Activated CD8-positive, alpha-beta T cell treated with anti-CD3 and anti-CD28 coated beads for 36 hours (primary cell): Measurements from ENCODE around the gene LRRC3C. TPM values are rescaled to one million over a fixed set of nuclear protein-coding genes. Genes with fewer than 3 reads are reported as not detected.

Source experiments
- ATAC-seq: fragments of 200-7000 bp; cut with Tn5 transposase; one replicate; pipeline ENCODE4 v1.10.0; 2021; ENCODE audit warnings: mild to moderate bottlenecking, moderate library complexity
- CTCF ChIA-PET: fragments of 350-600 bp; sonication (Branson Sonifier 250); formaldehyde crosslinking; loops from one replicate; lab custom pipeline; 2021; ENCODE audit warnings: antibody characterized with exemption; lab: Charles Lee
- POLR2A ChIA-PET: fragments of 350-600 bp; sonication (Branson Sonifier 250); formaldehyde crosslinking; loops from one replicate; lab custom pipeline; 2021; ENCODE audit warnings: antibody characterized with exemption; lab: Charles Lee
- DNase-seq: peaks from one replicate; pipeline ENCODE4 v3.0.0-alpha.2; 2020
- H3K27ac Mint-ChIP-seq: one replicate; pipeline ENCODE4 v1.8.0; 2021; ENCODE audit warnings: mild to moderate bottlenecking, mixed read lengths
- H3K27me3 Mint-ChIP-seq: one replicate; pipeline ENCODE4 v1.8.0; 2021; ENCODE audit warnings: mixed read lengths
- H3K36me3 Mint-ChIP-seq: one replicate; pipeline ENCODE4 v1.8.0; 2021; ENCODE audit warnings: low read depth, mixed read lengths
- H3K4me1 Mint-ChIP-seq: one replicate; pipeline ENCODE4 v1.8.0; 2021; ENCODE audit warnings: low read depth, mixed read lengths
- H3K4me3 Mint-ChIP-seq: one replicate; pipeline ENCODE4 v1.8.0; 2021; ENCODE audit warnings: mild to moderate bottlenecking, moderate library complexity, mixed read lengths
- H3K9me3 Mint-ChIP-seq: one replicate; pipeline ENCODE4 v1.8.0; 2021; ENCODE audit warnings: mixed read lengths
- CTCF ChIP-seq: fragments of 200-600 bp; IDR thresholded peaks from one replicate; pipeline ENCODE4 v1.8.0; 2022; ENCODE audit warnings: antibody characterized with exemption, mild to moderate bottlenecking
- intact Hi-C: fragments of 100-400 bp; cut with micrococcal nuclease; formaldehyde crosslinking; loops from one replicate; pipeline ENCODE4 v1.10.0; 2022
- total RNA-seq, 2 experiments: library from RNA; stranded (reverse); gene quantifications; one replicate each; pipeline ENCODE4 v1.2.3, GENCODE V29; 2021

Gene LRRC3C
- total RNA-seq, 2 experiments from 2014 or later, result not detected

- CTCF ChIA-PET, result interaction anchor here (1.0 to 1.6 kb wide), 4 partner anchors 9 to 308 kb away, joined by 3 to 5 read pairs (median 4); no protein-coding TSS in a partner anchor
- ATAC-seq (no peak), DNase-seq (no peak)
- TF ChIP-seq CTCF, result no peak
- no peaks in the 10 kb centered on the region for H3K9me3 Mint-ChIP-seq
- intact Hi-C loops, result loop anchor here (5.0 kb wide), 1 partner anchor 173 kb away; no protein-coding TSS in a partner anchor
- POLR2A ChIA-PET, result interaction anchor here (1.0 kb wide), 1 partner anchor 14 kb away, joined by 3 read pairs; no protein-coding TSS in a partner anchor
- H3K4me1 Mint-ChIP-seq, result peaks cover 28% of the 10 kb centered on the region
- H3K4me3 Mint-ChIP-seq, result no peak overlapping the region
- no peak overlapping the region for H3K27ac Mint-ChIP-seq
- no peaks in the 10 kb centered on the region for H3K27me3 Mint-ChIP-seq
- H3K36me3 Mint-ChIP-seq, result peaks cover 6% of the 10 kb centered on the region
Observed at GRCh38 chr17:39929646-39930407, 2.3 kb downstream of the LRRC3C start.

- no peak for DNase-seq
- H3K27ac Mint-ChIP-seq, result no peak overlapping the region
- intact Hi-C loops, result no loop called here
- no peaks in the 10 kb centered on the region for H3K9me3 Mint-ChIP-seq
- H3K4me1 Mint-ChIP-seq, result peaks cover 9% of the 10 kb centered on the region
- CTCF ChIA-PET, result no interaction called here
- POLR2A ChIA-PET, result no interaction called here
- no peaks in the 10 kb centered on the region for H3K36me3 Mint-ChIP-seq
- H3K27me3 Mint-ChIP-seq, result no peaks in the 10 kb centered on the region
- ATAC-seq, result no peak
- no peak overlapping the region for H3K4me3 Mint-ChIP-seq
- TF ChIP-seq CTCF, result no peak
Observed at GRCh38 chr17:39933912-39934311, 6.4 kb downstream of the LRRC3C start.

GRCh38 chr17:39934324-39934723, 6.8 kb downstream of the LRRC3C start:
- POLR2A ChIA-PET, result no interaction called here

GRCh38 chr17:39935909-39936308, 8.4 kb downstream of the LRRC3C start:
- ChIA-PET POLR2A (no interaction called here), CTCF (no interaction called here)
- DNase-seq (no peak), ATAC-seq (no peak)
- Mint-ChIP-seq H3K27ac (no peak overlapping the region), H3K27me3 (no peaks in the 10 kb centered on the region), H3K4me1 (peaks cover 14% of the 10 kb centered on the region), H3K4me3 (no peak overlapping the region), H3K9me3 (no peaks in the 10 kb centered on the region), H3K36me3 (no peaks in the 10 kb centered on the region)
- intact Hi-C loops, result no loop called here
- TF ChIP-seq CTCF, result no peak

More at GRCh38 chr17:39934324-39934723, 6.8 kb downstream of the LRRC3C start:
- DNase-seq (no peak), ATAC-seq (no peak)
- intact Hi-C loops, result no loop called here
- Mint-ChIP-seq H3K4me3 (no peak overlapping the region), H3K36me3 (no peaks in the 10 kb centered on the region), H3K9me3 (no peaks in the 10 kb centered on the region), H3K4me1 (peaks cover 7% of the 10 kb centered on the region), H3K27ac (no peak overlapping the region), H3K27me3 (no peaks in the 10 kb centered on the region)
- no peak for TF ChIP-seq CTCF
- CTCF ChIA-PET, result no interaction called here

GRCh38 chr17:39937447-39937846, 9.9 kb downstream of the LRRC3C start:
- Mint-ChIP-seq H3K27me3 (no peaks in the 10 kb centered on the region), H3K9me3 (no peaks in the 10 kb centered on the region), H3K27ac (no peak overlapping the region), H3K36me3 (no peaks in the 10 kb centered on the region), H3K4me1 (peaks cover 16% of the 10 kb centered on the region), H3K4me3 (no peak overlapping the region)
- ATAC-seq (no peak), DNase-seq (no peak)
- intact Hi-C loops, result no loop called here
- CTCF ChIA-PET, result interaction anchor here (0.6 to 1.2 kb wide), 3 partner anchors 28 to 316 kb away, joined by 3 to 5 read pairs (median 3); no protein-coding TSS in a partner anchor
- TF ChIP-seq CTCF, result no peak
- POLR2A ChIA-PET, result interaction anchor here (1.4 kb wide), 1 partner anchor 10 kb away, joined by 5 read pairs; the partner anchor contains the start of genes LRRC3C and ORMDL3
